Heart right ventricle (tissue), 16 donors: ENCODE data around the gene MYO10. TPM values are rescaled to one million over a fixed set of nuclear protein-coding genes. Genes with fewer than 3 reads are reported as not detected.

ENCODE experiments used
- ATAC-seq, 8 donors: fragments of 200-7000 bp; cut with Tn5 transposase; one replicate each; pipeline ENCODE4 v1.9.1; 2020; ENCODE audit warnings: mild to moderate bottlenecking in 8 of 8, moderate library complexity in 8 of 8, moderate number of reproducible peaks in 1 of 8
- DNase-seq, 2 donors: peaks; one replicate each; pipeline ENCODE4 v3.0.0-alpha.2; 2020
- H3K27ac ChIP-seq, 10 donors: fragments of 200-600 bp; sonication (generic) in 2 of 10; one replicate each; pipeline versions ENCODE4 v1.5.0 to v1.8.0; 2020 to 2022; ENCODE audit warnings: mild to moderate bottlenecking in 3 of 10
- H3K27me3 ChIP-seq, 7 donors: fragments of 200-600 bp; one replicate each; pipeline ENCODE4 v1.8.0; 2021 to 2022; ENCODE audit warnings: mild to moderate bottlenecking in 2 of 7
- H3K36me3 ChIP-seq, 9 donors: fragments of 200-600 bp; sonication (generic) in 1 of 9; one replicate each; pipeline versions ENCODE4 v1.5.0 to v1.8.0; 2020 to 2022; ENCODE audit warnings: mild to moderate bottlenecking in 2 of 9
- H3K4me1 ChIP-seq, 9 donors: fragments of 200-600 bp; sonication (generic) in 1 of 9; one replicate each; pipeline versions ENCODE4 v1.5.0 to v1.8.0; 2020 to 2022; ENCODE audit warnings: mild to moderate bottlenecking in 4 of 9
- H3K4me3 ChIP-seq, 10 donors: fragments of 200-600 bp; sonication (generic) in 2 of 10; one replicate each; pipeline versions ENCODE4 v1.5.0 to v1.8.0; 2020 to 2022; ENCODE audit warnings: mild to moderate bottlenecking in 7 of 10, moderate library complexity in 2 of 10
- H3K9me3 ChIP-seq, 11 donors: fragments of 200-600 bp in 10 of 11; sonication (generic) in 2 of 11; one replicate each; pipeline versions ENCODE4 v1.5.0 to v1.8.0; 2013 to 2022; ENCODE audit warnings: mild to moderate bottlenecking in 2 of 11, control low read depth in 1 of 11, moderate library complexity in 1 of 11
- WGBS, 2 donors: extraction: QIAGEN DNeasy Blood & Tissue Kit; methylation state at CpG; one replicate each; pipeline ENCODE4 v1.1.7; 2013; ENCODE audit warnings: inconsistent platforms in 1 of 2; 5-methylcytosine and 5-hydroxymethylcytosine counted together
- intact Hi-C, 10 donors: fragments of 100-400 bp; cut with DNase I; formaldehyde crosslinking; loops; one replicate each; pipeline versions ENCODE4 v1.11.1 to v1.14.2; 2022
- polyA plus RNA-seq, 2 donors: library from polyadenylated mRNA; stranded (reverse); fragments of 200-250 nt; gene quantifications; one replicate each; pipeline ENCODE4 v1.2.3, GENCODE V29; 2013
- total RNA-seq, 10 donors: library from RNA; stranded (reverse); fragmentation: NEBNext Ultra II Directional in 3 of 10; extraction: Animal tissue kit (Norgen Biotek cat#: 25700) in 3 of 10; gene quantifications; one replicate each; pipeline versions ENCODE4 v1.2.1 to v1.2.4, GENCODE V29; 2021 to 2023
- TF ChIP-seq, protein P1 (sequence below), 9 donors: fragments of 200-600 bp; sonication (generic) in 2 of 9; IDR thresholded peaks; one replicate each; pipeline versions ENCODE4 v1.5.0 to v1.8.0; 2021 to 2022; ENCODE audit warnings: antibody characterized with exemption in 9 of 9, mild to moderate bottlenecking in 5 of 9, moderate library complexity in 1 of 9
- donor health status: Arrhythmogenic right ventricular cardiomyopathy.
- donor health status: ischemic (EF 13 %, LVEDD 7.1; RV severe dilation, severe dysfunction).
- donor health status: healthy with polysubstance abuse.
- donor health status: DM: no; HTN: yes; CAD: no.
- donor health status: DM: no; HTN: no; CAD: no.
- donor health status: ischemic (EF 25% LVEDD 6.9; RV normal size, moderate dysfunction).
- donor health status: ischemic (EF 25% LVEDD 5.7; RV mildly dilated, moderate dysfunction).
- donor health status: healthy.
- donor health status: DM: yes; HTN: yes; CAD: no.
- donor health status: Ischemic cardiomyopathy.
- donor health status: ischemic (EF 35%, LVEDD 5.7; RV mildly dilated, moderate dysfunction).
- donor health status: nonischemic (EF 11% LVEDD 7.7; RV severe dilation, severe dysfunction).
- donor health status: DM: yes; HTN: yes; CAD: no.
- donor health status: PGD.
- donor health status: ischemic (EF 29% LVEDD 5.4; RV normal size, mild dysfunction).
- donor health status: nonischemic (EF 23%, LVEDD 6.1; RV moderate dilation, normal function).

Gene MYO10
- total and polyA plus RNA-seq, 12 donors, result 1.2 to 8.2 (median 4.6) TPM

GRCh38 chr5:16615741-16616535 lies 320.1 kb downstream of the MYO10 start:
- DNase-seq (no peak), ATAC-seq (peak in 4 of 8 donors; percentile 31 to 59 (median 44))
- intact Hi-C loops, result loop anchor here in 1 of 10 donors (2.0 kb wide), 1 partner anchor 63 kb away; no protein-coding TSS in a partner anchor
- Histone ChIP-seq H3K4me3 (peak overlapping the region; percentile 59 to 94 (median 74)), H3K27ac (peak overlapping the region; percentile 47 to 88 (median 76)), H3K36me3 (no peaks in the 10 kb centered on the region), H3K4me1 (peaks cover 0 to 24% (median 12%) of the 10 kb centered on the region in 9 donors), H3K27me3 (peaks cover 0 to 15% (median 0%) of the 10 kb centered on the region in 7 donors), H3K9me3 (no peaks in the 10 kb centered on the region)
- TF ChIP-seq, protein P1, sequence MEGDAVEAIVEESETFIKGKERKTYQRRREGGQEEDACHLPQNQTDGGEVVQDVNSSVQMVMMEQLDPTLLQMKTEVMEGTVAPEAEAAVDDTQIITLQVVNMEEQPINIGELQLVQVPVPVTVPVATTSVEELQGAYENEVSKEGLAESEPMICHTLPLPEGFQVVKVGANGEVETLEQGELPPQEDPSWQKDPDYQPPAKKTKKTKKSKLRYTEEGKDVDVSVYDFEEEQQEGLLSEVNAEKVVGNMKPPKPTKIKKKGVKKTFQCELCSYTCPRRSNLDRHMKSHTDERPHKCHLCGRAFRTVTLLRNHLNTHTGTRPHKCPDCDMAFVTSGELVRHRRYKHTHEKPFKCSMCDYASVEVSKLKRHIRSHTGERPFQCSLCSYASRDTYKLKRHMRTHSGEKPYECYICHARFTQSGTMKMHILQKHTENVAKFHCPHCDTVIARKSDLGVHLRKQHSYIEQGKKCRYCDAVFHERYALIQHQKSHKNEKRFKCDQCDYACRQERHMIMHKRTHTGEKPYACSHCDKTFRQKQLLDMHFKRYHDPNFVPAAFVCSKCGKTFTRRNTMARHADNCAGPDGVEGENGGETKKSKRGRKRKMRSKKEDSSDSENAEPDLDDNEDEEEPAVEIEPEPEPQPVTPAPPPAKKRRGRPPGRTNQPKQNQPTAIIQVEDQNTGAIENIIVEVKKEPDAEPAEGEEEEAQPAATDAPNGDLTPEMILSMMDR (IDR thresholded peaks at IDR 0.05), result no peak
- WGBS, 2 donors, result 13 to 21% methylated on average over 31 of the region's 31 CpGs

GRCh38 chr5:16612007-16612406 lies 324.1 kb downstream of the MYO10 start:
- H3K4me3 ChIP-seq, result no peak overlapping the region
- 83 to 90% methylated on average over 2 of the region's 2 CpGs for WGBS, 2 donors
- TF ChIP-seq, protein P1 (IDR thresholded peaks at IDR 0.05), result no peak
- ATAC-seq, result no peak
- H3K27ac ChIP-seq, result no peak overlapping the region
- H3K27me3 ChIP-seq, result peaks cover 0 to 15% (median 0%) of the 10 kb centered on the region in 7 donors
- H3K36me3 ChIP-seq, result no peaks in the 10 kb centered on the region
- DNase-seq, result no peak
- no peaks in the 10 kb centered on the region for H3K9me3 ChIP-seq
- peaks cover 0 to 19% (median 11%) of the 10 kb centered on the region in 9 donors for H3K4me1 ChIP-seq
- intact Hi-C loops, result no loop called here
